Tibial nerve (tissue), 4 donors: ENCODE data around the gene ACSM2A. TPM values are rescaled to one million over a fixed set of nuclear protein-coding genes. Genes with fewer than 3 reads are reported as not detected.
"Not testable (repeated sequence)": the region's sequence is repeated elsewhere in the genome, so short reads cannot be mapped to it uniquely, and the experiment has no call there.

ENCODE experiments used
- DNase-seq, 2 donors: peaks; one replicate each; pipeline ENCODE4 v3.0.0-alpha.2; 2019; ENCODE audit warnings: low spot score in 2 of 2
- H3K27ac ChIP-seq, 4 donors: fragments of 200-600 bp; sonication (generic) in 3 of 4; one replicate each; pipeline ENCODE4 v1.5.1; 2017 to 2019; ENCODE audit warnings: mild to moderate bottlenecking in 1 of 4
- H3K27me3 ChIP-seq, 2 donors: fragments of 200-600 bp; sonication (generic) in 1 of 2; one replicate each; pipeline versions ENCODE4 v1.5.1 to v1.6.0; 2017 to 2019
- H3K36me3 ChIP-seq, 3 donors: fragments of 200-600 bp; sonication (generic); one replicate each; pipeline ENCODE4 v1.5.1; 2018 to 2019
- H3K4me1 ChIP-seq, 4 donors: fragments of 200-600 bp; sonication (generic) in 3 of 4; one replicate each; pipeline ENCODE4 v1.5.1; 2017 to 2019
- H3K4me3 ChIP-seq, 4 donors: fragments of 200-600 bp; sonication (generic) in 3 of 4; one replicate each; pipeline ENCODE4 v1.5.1; 2017 to 2019; ENCODE audit warnings: mild to moderate bottlenecking in 1 of 4, moderate library complexity in 1 of 4
- H3K9me3 ChIP-seq, 4 donors: fragments of 200-600 bp; sonication (generic) in 3 of 4; one replicate each; pipeline ENCODE4 v1.5.1; 2017 to 2019
- CTCF ChIP-seq, 5 experiments: fragments of 200-600 bp in 3 of 5; fragments of 450-650 bp in 2 of 5; sonication (generic) in 3 of 5; IDR thresholded peaks; one replicate each; pipeline ENCODE4 v1.5.1; 2016 to 2019; ENCODE audit warnings: antibody characterized with exemption in 5 of 5, mild to moderate bottlenecking in 3 of 5, moderate library complexity in 2 of 5
- EP300 ChIP-seq, 2 donors: sonication (generic); formaldehyde crosslinking; IDR thresholded peaks; one replicate each; pipeline ENCODE4 v1.6.1; 2017; ENCODE audit warnings: antibody characterized with exemption in 2 of 2, mild to moderate bottlenecking in 1 of 2
- POLR2A ChIP-seq, 2 donors: fragments of 450-650 bp; IDR thresholded peaks; one replicate each; pipeline ENCODE4 v1.6.1; 2017; ENCODE audit warnings: antibody characterized with exemption in 2 of 2, mild to moderate bottlenecking in 2 of 2, moderate library complexity in 2 of 2
- WGBS, 2 donors: methylation state at CpG; one replicate each; pipeline ENCODE4 v1.1.5; 2018; 5-methylcytosine and 5-hydroxymethylcytosine counted together
- total RNA-seq, 4 donors: library from RNA; depleted of rRNA; stranded (reverse); fragments of >200 nt; gene quantifications; one replicate each; pipeline ENCODE4 v1.1.0, GENCODE V29; 2016

The ACSM2A gene
- total RNA-seq, 4 donors from 2014 or later: not detected

DNA sequence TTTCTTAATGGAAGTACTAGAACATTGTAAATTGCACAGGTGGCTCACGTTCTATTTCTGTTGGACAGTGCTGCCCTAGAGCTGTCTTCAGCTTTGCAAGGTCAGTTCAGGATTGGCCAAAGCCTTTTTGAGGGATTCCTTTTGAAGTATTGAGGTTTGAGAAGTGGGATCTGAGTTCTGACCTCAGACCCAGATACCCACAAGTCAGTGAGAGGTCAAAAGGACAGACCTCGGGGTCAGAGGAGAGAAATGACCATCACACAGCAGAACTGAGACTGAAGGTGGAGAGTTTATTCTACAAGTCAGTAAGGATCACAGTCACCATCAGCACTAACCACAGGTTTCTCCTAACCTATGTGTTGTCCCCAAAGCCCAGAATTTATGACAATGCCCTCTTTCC, 40.3 kb upstream of the ACSM2A start:
- no peak overlapping the region for H3K27ac ChIP-seq
- no peak for DNase-seq
- no peaks in the 10 kb centered on the region for H3K36me3 ChIP-seq
- H3K4me1 ChIP-seq: no peaks in the 10 kb centered on the region
- H3K9me3 ChIP-seq: peaks cover 0 to 8% (median 1%) of the 10 kb centered on the region in 4 donors
- WGBS, 2 donors: 87 to 88% methylated on average over 2 of the region's 2 CpGs
- no peak overlapping the region for H3K4me3 ChIP-seq
- no peak for TF ChIP-seq CTCF (IDR thresholded peaks at IDR 0.05)
- TF ChIP-seq POLR2A (IDR thresholded peaks at IDR 0.05): no peak
- TF ChIP-seq EP300 (IDR thresholded peaks at IDR 0.05): no peak
- H3K27me3 ChIP-seq: no peaks in the 10 kb centered on the region

- Histone ChIP-seq H3K27me3 (no peaks in the 10 kb centered on the region), H3K9me3 (peaks cover 0 to 8% (median 2%) of the 10 kb centered on the region in 4 donors), H3K36me3 (no peaks in the 10 kb centered on the region), H3K27ac (no peak overlapping the region), H3K4me3 (no peak overlapping the region), H3K4me1 (no peaks in the 10 kb centered on the region)
- no peak for TF ChIP-seq EP300 (IDR thresholded peaks at IDR 0.05)
- no peak for TF ChIP-seq POLR2A (IDR thresholded peaks at IDR 0.05)
- TF ChIP-seq CTCF (IDR thresholded peaks at IDR 0.05): no peak
- WGBS, 2 donors: 66 to 84% methylated on average over 1 of the region's 1 CpG
- no peak for DNase-seq
Observed at GRCh38 chr16:20415541-20415940, 35.8 kb upstream of the ACSM2A start.

DNA sequence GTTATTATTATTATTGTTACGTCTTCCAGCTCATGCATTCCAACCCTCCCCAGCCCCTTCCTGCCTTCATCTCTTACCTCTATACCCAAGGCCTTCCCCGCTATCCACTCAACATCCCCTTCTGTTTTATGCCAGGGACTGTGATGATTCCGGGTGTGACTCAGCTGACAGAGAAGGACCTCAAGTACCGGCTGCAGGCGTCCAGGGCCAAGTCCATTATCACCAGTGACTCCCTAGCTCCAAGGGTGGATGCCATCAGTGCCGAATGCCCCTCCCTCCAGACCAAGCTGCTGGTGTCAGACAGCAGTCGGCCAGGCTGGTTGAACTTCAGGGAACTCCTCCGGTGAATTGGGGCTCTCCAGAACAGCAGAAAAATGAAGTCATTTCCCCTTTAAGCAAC, 32.2 kb upstream of the ACSM2A start:
- not testable (repeated sequence) for H3K4me1 ChIP-seq, H3K9me3 ChIP-seq, H3K27me3 ChIP-seq, DNase-seq, H3K36me3 ChIP-seq, H3K4me3 ChIP-seq, H3K27ac ChIP-seq
- WGBS, 2 donors: 86 to 89% methylated on average over 8 of the region's 8 CpGs

GRCh38 chr16:20421748-20422147, 29.6 kb upstream of the ACSM2A start:
- H3K9me3 ChIP-seq, H3K27me3 ChIP-seq, H3K27ac ChIP-seq, DNase-seq, H3K36me3 ChIP-seq, H3K4me1 ChIP-seq, H3K4me3 ChIP-seq: not testable (repeated sequence)
- WGBS, 2 donors: 79 to 80% methylated on average over 2 of the region's 2 CpGs

- H3K27me3 ChIP-seq, H3K9me3 ChIP-seq, DNase-seq, H3K4me3 ChIP-seq, H3K36me3 ChIP-seq, H3K4me1 ChIP-seq, H3K27ac ChIP-seq: not testable (repeated sequence)
- WGBS, 2 donors: 85 to 94% methylated on average over 5 of the region's 5 CpGs
Observed at GRCh38 chr16:20423772-20424128, 27.6 kb upstream of the ACSM2A start.

DNA sequence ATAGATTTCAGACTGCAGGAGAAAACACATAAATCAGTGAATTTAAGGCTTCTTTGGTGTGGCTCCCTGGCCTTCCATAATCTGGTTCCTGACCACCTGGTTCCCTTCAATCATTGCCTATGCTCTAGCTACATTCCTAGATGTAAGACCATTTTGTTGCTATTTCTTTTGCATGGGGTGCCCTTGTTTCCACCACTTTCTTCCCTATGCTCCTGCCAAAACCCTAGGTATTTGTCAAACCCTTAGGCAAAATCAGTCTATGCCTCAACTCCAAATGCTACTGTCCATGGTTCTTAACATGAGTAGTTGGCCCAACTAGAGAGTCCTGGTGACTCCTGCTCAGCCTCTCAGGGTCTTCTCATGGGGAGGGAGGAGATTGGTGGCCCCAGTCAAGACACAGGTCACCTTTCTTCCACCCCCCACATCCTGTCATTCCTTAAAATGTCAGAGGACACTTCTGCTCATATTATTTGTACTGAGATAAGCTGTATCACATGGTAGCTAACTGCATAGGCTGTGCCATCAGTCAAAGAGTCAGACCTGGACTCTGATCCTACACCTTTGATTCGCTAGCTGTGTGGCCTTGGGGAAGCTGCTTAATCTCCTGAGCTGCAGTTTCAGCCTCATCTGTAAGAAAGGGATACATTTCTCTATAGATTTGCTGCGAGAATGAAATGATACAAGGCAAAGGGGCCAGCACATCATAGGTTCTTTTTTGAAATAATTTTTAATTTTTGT, 27.0 kb upstream of the ACSM2A start:
- Histone ChIP-seq H3K9me3 (no peaks in the 10 kb centered on the region), H3K4me1 (no peaks in the 10 kb centered on the region), H3K4me3 (no peak overlapping the region), H3K36me3 (no peaks in the 10 kb centered on the region), H3K27ac (no peak overlapping the region), H3K27me3 (no peaks in the 10 kb centered on the region)
- WGBS, 2 donors: 68 to 73% methylated on average over 2 of the region's 2 CpGs
- no peak for DNase-seq
- TF ChIP-seq EP300 (IDR thresholded peaks at IDR 0.05) (no peak), POLR2A (IDR thresholded peaks at IDR 0.05) (no peak), CTCF (IDR thresholded peaks at IDR 0.05) (no peak)

DNA sequence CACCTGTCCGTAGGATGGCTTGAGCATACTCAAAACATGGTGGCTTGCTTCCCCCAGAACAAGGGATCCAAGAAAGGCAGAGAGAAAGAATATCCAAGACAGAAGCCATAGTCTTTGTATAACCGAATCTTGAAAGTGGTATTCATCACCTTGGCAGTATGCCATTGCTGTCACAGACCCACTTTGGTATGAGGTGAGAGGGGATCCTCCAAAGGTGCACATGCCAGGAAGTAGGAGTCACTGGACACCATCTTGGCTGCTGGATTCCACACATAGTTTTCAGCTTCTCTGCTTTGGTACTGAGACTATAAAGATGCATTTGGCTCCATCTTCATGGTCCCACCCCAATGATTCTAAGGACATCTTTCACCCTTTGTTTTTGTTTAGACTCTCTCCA, 23.9 kb upstream of the ACSM2A start:
- H3K27ac ChIP-seq: not testable (repeated sequence)

GRCh38 chr16:20429499-20429898, 21.8 kb upstream of the ACSM2A start:
- DNase-seq, H3K27me3 ChIP-seq, H3K27ac ChIP-seq, H3K36me3 ChIP-seq, H3K4me3 ChIP-seq, H3K4me1 ChIP-seq, H3K9me3 ChIP-seq: not testable (repeated sequence)
- WGBS, 2 donors: 80 to 86% methylated on average over 7 of the region's 7 CpGs

More for the DNA sequence above, 23.9 kb upstream of the ACSM2A start:
- not testable (repeated sequence) for H3K4me3 ChIP-seq, H3K27me3 ChIP-seq, H3K9me3 ChIP-seq, DNase-seq, H3K36me3 ChIP-seq, H3K4me1 ChIP-seq
- WGBS, 2 donors: 45 to 81% methylated on average over 2 of the region's 2 CpGs

DNA sequence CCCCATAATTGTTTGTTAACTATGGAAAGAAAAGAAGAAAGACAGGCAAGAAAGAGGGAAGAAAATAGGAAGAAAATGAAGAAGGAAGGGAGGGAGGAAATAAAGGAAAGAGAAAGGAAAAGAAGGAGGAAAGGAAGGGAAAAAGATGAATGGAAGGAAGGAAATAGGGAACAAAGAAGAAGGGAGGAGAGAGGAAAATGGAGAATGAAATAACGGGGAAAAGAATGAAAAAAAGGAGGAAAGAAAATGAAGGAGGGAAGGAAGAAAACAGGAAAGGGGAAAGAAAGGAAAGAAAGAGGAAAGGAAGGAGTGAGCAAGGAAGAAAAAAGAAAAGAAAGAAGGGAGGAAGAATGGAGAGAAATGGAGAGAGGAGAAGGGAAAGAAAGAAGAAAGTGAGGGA, 20.8 kb upstream of the ACSM2A start:
- not testable (repeated sequence) for H3K36me3 ChIP-seq, H3K27ac ChIP-seq, H3K4me3 ChIP-seq, H3K9me3 ChIP-seq, H3K4me1 ChIP-seq, H3K27me3 ChIP-seq, DNase-seq
- 86 to 89% methylated on average over 1 of the region's 1 CpG for WGBS, 2 donors
